Astrocyte (in vitro differentiated cells and primary cell): ENCODE data around the gene MXD3. TPM values are rescaled to one million over a fixed set of nuclear protein-coding genes. Genes with fewer than 3 reads are reported as not detected.

Experiments
- DNase-seq: peaks from one replicate; pipeline ENCODE4 v3.0.0-alpha.2; 2010; ENCODE audit warnings: low read depth
- FAIRE-seq: peaks from 2 replicates; lab custom pipeline; 2011; peaks lifted over from hg19 to GRCh38; lab: Jason Lieb, UNC
- H2AFZ ChIP-seq: 2 replicates; pipeline ENCODE4 v1.6.0; 2012; ENCODE audit warnings: low read depth, low read length, inconsistent platforms
- H3K27ac ChIP-seq: 2 replicates; pipeline ENCODE4 v1.5.1; 2011; ENCODE audit warnings: low read depth, low read length, inconsistent platforms
- H3K27me3 ChIP-seq: 2 replicates; pipeline ENCODE4 v1.6.0; 2011; ENCODE audit warnings: low read length, inconsistent platforms; ENCODE audit not compliant: insufficient read depth
- H3K36me3 ChIP-seq: 2 replicates; pipeline ENCODE4 v1.5.1; 2011; ENCODE audit warnings: low read length, inconsistent platforms; ENCODE audit not compliant: insufficient read depth
- H3K4me1 ChIP-seq: 2 replicates; pipeline ENCODE4 v1.5.1; 2011; ENCODE audit warnings: low read length, inconsistent platforms; ENCODE audit not compliant: insufficient read depth
- H3K4me2 ChIP-seq: 2 replicates; pipeline ENCODE4 v1.6.0; 2012; ENCODE audit warnings: low read length, inconsistent platforms
- H3K4me3 ChIP-seq: 2 replicates; pipeline ENCODE4 v1.5.1; 2011; ENCODE audit warnings: low read depth, mild to moderate bottlenecking, low read length, inconsistent platforms; ENCODE audit not compliant: insufficient read depth
- H3K79me2 ChIP-seq: 2 replicates; pipeline ENCODE4 v1.6.0; 2012; ENCODE audit warnings: mild to moderate bottlenecking, low read length, inconsistent platforms; ENCODE audit not compliant: insufficient read depth
- H3K9ac ChIP-seq: 2 replicates; pipeline ENCODE4 v1.6.0; 2012; ENCODE audit warnings: mild to moderate bottlenecking, low read length, inconsistent platforms
- H3K9me3 ChIP-seq: 2 replicates; pipeline ENCODE4 v1.5.1; 2012; ENCODE audit warnings: low read depth, mild to moderate bottlenecking, low read length, inconsistent platforms; ENCODE audit not compliant: insufficient read depth
- H4K20me1 ChIP-seq: 2 replicates; pipeline ENCODE4 v1.6.0; 2012; ENCODE audit warnings: low read length, inconsistent platforms; ENCODE audit not compliant: insufficient read depth
- H3K27ac Mint-ChIP-seq: one replicate; pipeline ENCODE4 v1.8.0; 2021; ENCODE audit warnings: mild to moderate bottlenecking, mixed read lengths; ENCODE audit not compliant: unreplicated experiment
- H3K27me3 Mint-ChIP-seq: one replicate; pipeline ENCODE4 v1.8.0; 2021; ENCODE audit warnings: low read depth, mixed read lengths; ENCODE audit not compliant: unreplicated experiment
- H3K36me3 Mint-ChIP-seq: one replicate; pipeline ENCODE4 v1.8.0; 2021; ENCODE audit warnings: low read depth, mixed read lengths; ENCODE audit not compliant: unreplicated experiment
- H3K4me1 Mint-ChIP-seq: one replicate; pipeline ENCODE4 v1.8.0; 2021; ENCODE audit warnings: low read depth, mixed read lengths; ENCODE audit not compliant: unreplicated experiment
- H3K4me3 Mint-ChIP-seq: one replicate; pipeline ENCODE4 v1.8.0; 2021; ENCODE audit warnings: mild to moderate bottlenecking, moderate library complexity, mixed read lengths; ENCODE audit not compliant: unreplicated experiment
- H3K9me3 Mint-ChIP-seq: one replicate; pipeline ENCODE4 v1.8.0; 2021; ENCODE audit warnings: mild to moderate bottlenecking, mixed read lengths; ENCODE audit not compliant: unreplicated experiment
- CTCF ChIP-seq: IDR thresholded peaks from 2 replicates; pipeline ENCODE4 v1.5.1; 2011; ENCODE audit warnings: low read depth, mild to moderate bottlenecking, inconsistent platforms, low read length, moderate library complexity; ENCODE audit not compliant: insufficient read depth
- EZH2 ChIP-seq: IDR thresholded peaks from 2 replicates; pipeline ENCODE4 v1.6.1; 2012; ENCODE audit warnings: mild to moderate bottlenecking, low read length, inconsistent platforms; ENCODE audit not compliant: insufficient read depth
- total RNA-seq: library from RNA; stranded (reverse); gene quantifications from 2 replicates; pipeline ENCODE4 v1.2.1, GENCODE V29; 2021

MXD3 gene
- total RNA-seq, 1 donor from 2014 or later, result 2.8 TPM

GRCh38 chr5:177350776-177351391, 39.2 kb upstream of the MXD3 start:
- FAIRE-seq, result no peak
- H3K27ac ChIP-seq, result peak overlapping the region; percentile 96
- peaks cover 54% of the 10 kb centered on the region for H3K79me2 ChIP-seq
- H3K4me3 ChIP-seq, result peak overlapping the region; percentile 90
- Mint-ChIP-seq H3K4me1 (peaks cover 21% of the 10 kb centered on the region), H3K27ac (peak overlapping the region; percentile 98), H3K36me3 (peaks cover 2% of the 10 kb centered on the region), H3K27me3 (peaks cover 5% of the 10 kb centered on the region), H3K9me3 (peaks cover 6% of the 10 kb centered on the region), H3K4me3 (peak overlapping the region; percentile 98)
- peak overlapping the region; percentile 93 for H3K9ac ChIP-seq
- H3K4me1 ChIP-seq, result peaks cover 18% of the 10 kb centered on the region
- H3K9me3 ChIP-seq, result no peaks in the 10 kb centered on the region
- H3K27me3 ChIP-seq, result no peaks in the 10 kb centered on the region
- TF ChIP-seq CTCF (no peak), EZH2 (no peak)
- H4K20me1 ChIP-seq, result peaks cover 41% of the 10 kb centered on the region
- peak overlapping the region; percentile 93 for H3K4me2 ChIP-seq
- H2AFZ ChIP-seq, result peak overlapping the region; percentile 88
- peaks cover 17% of the 10 kb centered on the region for H3K36me3 ChIP-seq
- no peak for DNase-seq

GRCh38 chr5:177349762-177350161, 38.1 kb upstream of the MXD3 start:
- no peak for DNase-seq
- Histone ChIP-seq H3K4me2 (peak overlapping the region; percentile 93), H3K4me1 (peaks cover 18% of the 10 kb centered on the region), H3K27me3 (no peaks in the 10 kb centered on the region), H3K36me3 (peaks cover 17% of the 10 kb centered on the region), H3K4me3 (no peak overlapping the region), H3K9ac (peak overlapping the region; percentile 93), H3K9me3 (no peaks in the 10 kb centered on the region), H3K79me2 (peaks cover 63% of the 10 kb centered on the region), H2AFZ (no peak overlapping the region), H3K27ac (no peak overlapping the region), H4K20me1 (peaks cover 50% of the 10 kb centered on the region)
- FAIRE-seq, result no peak
- peaks cover 21% of the 10 kb centered on the region for H3K4me1 Mint-ChIP-seq
- peak overlapping the region; percentile 98 for H3K4me3 Mint-ChIP-seq
- H3K27ac Mint-ChIP-seq, result no peak overlapping the region
- peaks cover 6% of the 10 kb centered on the region for H3K9me3 Mint-ChIP-seq
- peaks cover 5% of the 10 kb centered on the region for H3K27me3 Mint-ChIP-seq
- H3K36me3 Mint-ChIP-seq, result peaks cover 2% of the 10 kb centered on the region
- no peak for TF ChIP-seq CTCF

- TF ChIP-seq EZH2, result no peak
- no peak for TF ChIP-seq CTCF
- no peak overlapping the region for H3K27ac Mint-ChIP-seq
- Histone ChIP-seq H3K27me3 (no peaks in the 10 kb centered on the region), H3K9me3 (no peaks in the 10 kb centered on the region), H3K4me3 (no peak overlapping the region), H3K4me1 (peaks cover 18% of the 10 kb centered on the region), H3K27ac (no peak overlapping the region), H3K4me2 (peak overlapping the region; percentile 93), H2AFZ (no peak overlapping the region), H3K79me2 (peaks cover 65% of the 10 kb centered on the region), H3K36me3 (peaks cover 17% of the 10 kb centered on the region), H3K9ac (peak overlapping the region; percentile 19), H4K20me1 (peaks cover 51% of the 10 kb centered on the region)
- H3K4me3 Mint-ChIP-seq, result peak overlapping the region; percentile 47
- H3K9me3 Mint-ChIP-seq, result peaks cover 3% of the 10 kb centered on the region
- peaks cover 1% of the 10 kb centered on the region for H3K27me3 Mint-ChIP-seq
- FAIRE-seq (no peak), DNase-seq (no peak)
- H3K4me1 Mint-ChIP-seq, result peaks cover 18% of the 10 kb centered on the region
- H3K36me3 Mint-ChIP-seq, result peaks cover 2% of the 10 kb centered on the region
These were observed 37.6 kb upstream of the MXD3 start for GRCh38 chr5:177349362-177349647.
